ENCODE data around the gene PCDHA2.

GRCh38 chr5:140800816-140801493 is 6.3 kb downstream of the PCDHA2 start, which contains the start of gene PCDHA3:
- TF ChIP-seq POLR2AphosphoS5 (IDR thresholded peaks at IDR 0.05; ENCODE audit: control insufficient read depth, insufficient read depth, low read depth, low read length) (no peak), RAD21 (CRISPR knock-in tag; conservative IDR thresholded peaks at IDR 0.05 in 1 of 2, IDR thresholded peaks at IDR 0.05 in 1 of 2) (no peak), CBFA2T3 (IDR thresholded peaks at IDR 0.05) (no peak), EP300 (IDR thresholded peaks at IDR 0.05; ENCODE audit: low read length) (no peak), USF2 (CRISPR knock-in tag; IDR thresholded peaks at IDR 0.05) (no peak), ATF2 (CRISPR knock-in tag; IDR thresholded peaks at IDR 0.05) (no peak), CTCF (IDR thresholded peaks at IDR 0.05 in 2 of 3, conservative IDR thresholded peaks at IDR 0.05 in 1 of 3; ENCODE audit: insufficient read depth in 2 of 3, low read depth in 1 of 3, low read length in 3 of 3) (peak; percentile 17 to 35 (median 32); a peak in 3 of 6 replicates), ZNF239 (CRISPR knock-in tag; IDR thresholded peaks at IDR 0.05) (no peak)

Measured in K562 (cell line).